GM12878 (cell line): ENCODE measurements around the gene MACROD2. TPM values are rescaled to one million over a fixed set of nuclear protein-coding genes. Genes with fewer than 3 reads are reported as not detected.

Experiments
- ATAC-seq: fragments of 200-7000 bp; cut with Tn5 transposase; 3 replicates; pipeline ENCODE4 v1.9.1; 2020; ENCODE audit warnings: mild to moderate bottlenecking, moderate library complexity
- BruUV-seq: library from RNA; stranded (reverse); fragments of 400-500 nt; replicated peaks from 2 replicates; lab custom pipeline; 2021; lab: Mats Ljungman, UMichigan
- CTCF ChIA-PET: fragments of 300-600 bp; sonication (Branson Sonifier 250); formaldehyde crosslinking; extraction: SDS; loops from one replicate; lab custom pipeline; 2021; ENCODE audit warnings: inconsistent platforms; lab: Yijun Ruan, JAX
- POLR2A ChIA-PET: fragments of 350-600 bp; formaldehyde crosslinking; extraction: SDS; loops from one replicate; lab custom pipeline; 2021; ENCODE audit warnings: inconsistent platforms; lab: Charles Lee
- RAD21 ChIA-PET: fragments of 300-600 bp; sonication (Branson Sonifier 250); formaldehyde crosslinking; loops from one replicate; lab custom pipeline; 2023; ENCODE audit warnings: antibody characterized with exemption; ENCODE audit not compliant: unreplicated experiment; lab: Charles Lee
- SMC1A ChIA-PET: fragments of 300-600 bp; sonication (Branson Sonifier 250); formaldehyde crosslinking; loops from one replicate; lab custom pipeline; 2023; ENCODE audit not compliant: unreplicated experiment, uncharacterized antibody; lab: Charles Lee
- DNase-seq: peaks from one replicate; pipeline ENCODE4 v3.0.0-alpha.2; 2011; ENCODE audit warnings: low read depth, low spot score
- FAIRE-seq: peaks from 3 replicates; lab custom pipeline; 2011; peaks lifted over from hg19 to GRCh38; lab: Jason Lieb, UNC
- H2AFZ ChIP-seq: 2 replicates; pipeline ENCODE4 v1.6.0; 2011; ENCODE audit warnings: low read depth, low read length, control low read depth; ENCODE audit not compliant: control insufficient read depth
- H3K27ac ChIP-seq: 2 replicates; pipeline ENCODE4 v1.5.1; 2011; ENCODE audit warnings: control low read depth; ENCODE audit not compliant: control insufficient read depth, insufficient read depth
- H3K27me3 ChIP-seq, 2 experiments: replicated peaks in 1 of 2; 2 replicates each; pipeline versions ENCODE4 v1.6.0 to v1.6.1; 2011; ENCODE audit warnings: low read length in 1 of 2; ENCODE audit not compliant: control insufficient read depth in 2 of 2, insufficient read depth in 2 of 2
- H3K36me3 ChIP-seq, 2 experiments: 2 replicates each; pipeline ENCODE4 v1.5.1; 2011; ENCODE audit warnings: low read length in 1 of 2; ENCODE audit not compliant: control insufficient read depth in 2 of 2, insufficient read depth in 2 of 2
- H3K4me1 ChIP-seq: 2 replicates; pipeline ENCODE4 v1.6.1; 2011; ENCODE audit warnings: mild to moderate bottlenecking, low read length, moderate library complexity, mixed read lengths; ENCODE audit not compliant: control insufficient read depth, insufficient read depth
- H3K4me2 ChIP-seq: 2 replicates; pipeline ENCODE4 v1.6.0; 2011; ENCODE audit warnings: control low read depth; ENCODE audit not compliant: control insufficient read depth, insufficient read depth
- H3K4me3 ChIP-seq: fragments of 200-600 bp; sonication (generic); 2 replicates; pipeline ENCODE4 v1.5.1; 2016
- H3K79me2 ChIP-seq: 2 replicates; pipeline ENCODE4 v1.6.0; 2011; ENCODE audit warnings: low read length; ENCODE audit not compliant: control insufficient read depth, insufficient read depth
- H3K9ac ChIP-seq: 2 replicates; pipeline ENCODE4 v1.8.0; 2011; ENCODE audit warnings: low read length, control low read depth, mixed read lengths; ENCODE audit not compliant: control insufficient read depth, insufficient read depth
- H3K9me3 ChIP-seq: replicated peaks from 3 replicates; pipeline ENCODE4 v1.5.1; 2011; ENCODE audit warnings: mild to moderate bottlenecking, low read length; ENCODE audit not compliant: control insufficient read depth, insufficient read depth
- H4K20me1 ChIP-seq: 2 replicates; pipeline ENCODE4 v1.6.0; 2011; ENCODE audit not compliant: control insufficient read depth, insufficient read depth
- CBFB ChIP-seq: IDR thresholded peaks from 2 replicates; pipeline ENCODE4 v1.6.1; 2016; ENCODE audit warnings: antibody characterized with exemption, low read depth
- CHD4 ChIP-seq: fragments of 200-600 bp; sonication (generic); IDR thresholded peaks from 2 replicates; pipeline ENCODE4 v1.6.1; 2016; ENCODE audit warnings: mild to moderate bottlenecking
- GABPA ChIP-seq: IDR thresholded peaks from 2 replicates; pipeline ENCODE4 v1.6.1; 2014; ENCODE audit warnings: antibody characterized with exemption, low read depth, mild to moderate bottlenecking, inconsistent platforms
- HDGF ChIP-seq: fragments of 450-650 bp; IDR thresholded peaks from 2 replicates; pipeline ENCODE4 v1.6.1; 2016; ENCODE audit warnings: antibody characterized with exemption
- IKZF1 ChIP-seq: fragments of 450-650 bp; conservative IDR thresholded peaks from 2 replicates; pipeline ENCODE4 v1.6.1; 2017; ENCODE audit warnings: antibody characterized with exemption, mild to moderate bottlenecking
- IKZF2 ChIP-seq, 2 experiments: fragments of 450-650 bp; IDR thresholded peaks; 2 replicates each; pipeline ENCODE4 v1.6.1; 2017; ENCODE audit warnings: mild to moderate bottlenecking in 2 of 2, moderate library complexity in 2 of 2
- JUNB ChIP-seq: IDR thresholded peaks from 2 replicates; pipeline ENCODE4 v1.6.1; 2016; ENCODE audit warnings: antibody characterized with exemption, mild to moderate bottlenecking
- NFYA ChIP-seq: IDR thresholded peaks from 2 replicates; pipeline ENCODE4 v1.6.1; 2011; ENCODE audit warnings: low read depth, mild to moderate bottlenecking, low read length, improper control_type of control experiment, borderline replicate concordance
- PAX5 ChIP-seq: IDR thresholded peaks from 2 replicates; pipeline ENCODE4 v1.6.1; 2011; ENCODE audit warnings: low read depth, low read length, borderline replicate concordance
- PML ChIP-seq: IDR thresholded peaks from 2 replicates; pipeline ENCODE4 v1.6.1; 2012; ENCODE audit warnings: low read length, inconsistent platforms
- POLR2AphosphoS5 ChIP-seq: IDR thresholded peaks from 2 replicates; pipeline ENCODE4 v1.6.1; 2011; ENCODE audit warnings: mild to moderate bottlenecking, low read length, inconsistent platforms
- POU2F2 ChIP-seq: IDR thresholded peaks from 3 replicates; pipeline ENCODE4 v1.6.1; 2011; ENCODE audit warnings: low read depth, mild to moderate bottlenecking, low read length, borderline replicate concordance
- RAD51 ChIP-seq: fragments of 450-650 bp; IDR thresholded peaks from 2 replicates; pipeline ENCODE4 v1.6.1; 2016; ENCODE audit warnings: moderate library complexity, mild to moderate bottlenecking, inconsistent platforms
- SPI1 ChIP-seq: IDR thresholded peaks from 2 replicates; pipeline ENCODE4 v1.6.1; 2011; ENCODE audit warnings: low read depth, mild to moderate bottlenecking, low read length, moderate library complexity, borderline replicate concordance; ENCODE audit not compliant: insufficient read depth
- ZNF622 ChIP-seq: fragments of 450-650 bp; IDR thresholded peaks from 2 replicates; pipeline ENCODE4 v1.6.1; 2017; ENCODE audit warnings: mild to moderate bottlenecking, inconsistent platforms
- WGBS: methylation state at CpG from one replicate; pipeline ENCODE4 v1.1.6; 2016; ENCODE audit warnings: low lambda C conversion rate; ENCODE audit not compliant: insufficient replicate concordance, insufficient coverage; ENCODE audit errors: missing lambda C conversion rate; 5-methylcytosine and 5-hydroxymethylcytosine counted together
- in situ Hi-C: fragments of 300-500 bp; cut with MboI; formaldehyde crosslinking; loops from 9 replicates; pipeline ENCODE4 v1.14.3; 2018; ENCODE audit warnings: mixed read lengths
- intact Hi-C: fragments of 100-400 bp; cut with micrococcal nuclease; formaldehyde crosslinking; loops from one replicate; pipeline ENCODE4 v1.14.2; 2022; ENCODE audit not compliant: unreplicated experiment
- polyA plus RNA-seq, 11 experiments: library from polyadenylated mRNA; depleted of rRNA in 4 of 11; unstranded in 6 of 11; stranded (reverse) in 5 of 11; fragments of >200 nt; fragmentation: Nextera tagmentation in 4 of 11; fragmentation: Illumina TruSeq in 1 of 11; extraction: Ambion mirVana in 4 of 11; extraction: Trizol in 1 of 11; gene quantifications; 1 replicate in 1 of 11; 2 replicates in 10 of 11; pipeline versions ENCODE4 v1.2.1 to v1.2.3, GENCODE V29; 2011 to 2016; ENCODE audit warnings: inconsistent platforms in 2 of 11, missing spikeins in 2 of 11, low read depth in 1 of 11
- total RNA-seq, 4 experiments: library from RNA; depleted of rRNA in 3 of 4; stranded (reverse); fragments of >200 nt in 3 of 4; fragmentation: Illumina TruSeq in 1 of 4; extraction: Trizol in 1 of 4; gene quantifications; 2 replicates each; pipeline versions ENCODE4 v1.2.1 to v1.2.3, GENCODE V29; 2013 to 2021
- TF ChIP-seq, protein P1 (sequence below): fragments of 450-650 bp; IDR thresholded peaks from 2 replicates; pipeline ENCODE4 v1.6.1; 2016; ENCODE audit warnings: mild to moderate bottlenecking
- TF ChIP-seq, protein P2 (sequence below): IDR thresholded peaks from 2 replicates; pipeline ENCODE4 v1.6.1; 2011; ENCODE audit warnings: borderline replicate concordance, low read depth, mild to moderate bottlenecking, moderate library complexity, mixed read lengths, low read length; ENCODE audit not compliant: insufficient read depth; ENCODE audit errors: extremely low read length
- TF ChIP-seq, protein P3 (sequence below): fragments of 450-650 bp; IDR thresholded peaks from 2 replicates; pipeline ENCODE4 v1.6.1; 2017; ENCODE audit warnings: mild to moderate bottlenecking
- TF ChIP-seq, protein P4 (sequence below): IDR thresholded peaks from 2 replicates; pipeline ENCODE4 v1.6.1; 2012; ENCODE audit warnings: low read length, inconsistent platforms

MACROD2 gene
- total and polyA plus RNA-seq, 10 of the 15 experiments (the other 5 are each of a cell fraction or from before 2014, with no cell fraction given) = 1.1 to 21.5 (median 2.2) TPM

DNA sequence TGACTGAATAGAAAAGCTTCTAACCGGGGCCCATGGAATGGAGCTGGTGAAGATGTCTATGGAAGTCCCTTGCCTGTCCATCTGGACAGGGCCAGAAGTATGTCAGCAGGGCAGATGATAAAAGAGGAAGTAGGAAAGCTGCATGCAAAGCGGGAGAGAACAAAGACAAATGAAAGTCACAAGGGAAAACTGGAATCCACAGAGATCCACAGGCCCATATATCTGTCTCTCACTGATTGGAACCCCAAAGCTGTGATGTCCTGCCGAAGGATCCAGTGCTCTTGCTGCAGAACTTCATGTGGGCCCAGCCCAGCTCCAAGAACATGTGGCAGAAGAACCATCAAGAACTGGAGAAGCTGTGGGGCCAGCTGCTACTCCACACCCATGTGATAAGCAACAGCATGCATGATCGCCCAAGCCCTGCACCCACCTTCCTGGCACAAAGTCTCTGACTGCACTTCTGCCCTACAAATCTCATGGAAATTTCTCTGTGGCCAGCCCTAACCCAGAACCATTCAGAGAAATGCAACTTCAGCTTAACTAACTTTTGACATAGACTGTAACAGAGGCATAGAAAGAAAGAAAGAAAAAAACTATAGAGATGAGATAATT lies 1862.0 kb downstream of the MACROD2 start:
- no TSS peak for BruUV-seq
- no peaks in the 10 kb centered on the region for H4K20me1 ChIP-seq
- RAD21 ChIA-PET = no interaction called here
- H3K9me3 ChIP-seq = no peaks in the 10 kb centered on the region
- no peak overlapping the region for H3K4me3 ChIP-seq
- no peak overlapping the region for H3K9ac ChIP-seq
- no peaks in the 10 kb centered on the region for H3K79me2 ChIP-seq
- H3K27ac ChIP-seq = no peak overlapping the region
- ATAC-seq = peak; percentile 68
- 11% methylated on average over 4 of the region's 4 CpGs for WGBS
- intact Hi-C loops = no loop called here
- DNase-seq = peak; percentile 25
- FAIRE-seq = no peak
- SMC1A ChIA-PET = interaction anchor here (0.6 to 1.3 kb wide), 3 partner anchors 38 to 909 kb away, joined by 3 read pairs; no protein-coding TSS in a partner anchor
- H3K4me1 ChIP-seq = peaks cover 6% of the 10 kb centered on the region
- POLR2A ChIA-PET = no interaction called here
- CTCF ChIA-PET = interaction anchor here (1.9 to 2.1 kb wide), 2 partner anchors 12 to 14 kb away, joined by 6 to 8 read pairs; no protein-coding TSS in a partner anchor
- H2AFZ ChIP-seq = peak overlapping the region; percentile 10
- H3K36me3 ChIP-seq = no peaks in the 10 kb centered on the region
- H3K27me3 ChIP-seq = no peaks in the 10 kb centered on the region
- H3K4me2 ChIP-seq = no peak overlapping the region
- in situ Hi-C loops = no loop called here
- TF ChIP-seq IKZF2 (IDR thresholded peaks at IDR 0.05) = peak in 1 of 2 experiments; percentile 11; a peak in 2 of 4 replicates
- TF ChIP-seq, protein P1, sequence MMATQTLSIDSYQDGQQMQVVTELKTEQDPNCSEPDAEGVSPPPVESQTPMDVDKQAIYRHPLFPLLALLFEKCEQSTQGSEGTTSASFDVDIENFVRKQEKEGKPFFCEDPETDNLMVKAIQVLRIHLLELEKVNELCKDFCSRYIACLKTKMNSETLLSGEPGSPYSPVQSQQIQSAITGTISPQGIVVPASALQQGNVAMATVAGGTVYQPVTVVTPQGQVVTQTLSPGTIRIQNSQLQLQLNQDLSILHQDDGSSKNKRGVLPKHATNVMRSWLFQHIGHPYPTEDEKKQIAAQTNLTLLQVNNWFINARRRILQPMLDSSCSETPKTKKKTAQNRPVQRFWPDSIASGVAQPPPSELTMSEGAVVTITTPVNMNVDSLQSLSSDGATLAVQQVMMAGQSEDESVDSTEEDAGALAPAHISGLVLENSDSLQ = peak; percentile 19; the same call in 1 of the 2 replicates
- TF ChIP-seq POU2F2 = peak; percentile 82; the same call in 1 of the 3 replicates
- TF ChIP-seq POLR2AphosphoS5 = no peak
- TF ChIP-seq RAD51 = no peak
- peak; percentile 88 for TF ChIP-seq SPI1
- no peak for TF ChIP-seq ZNF622
- no peak for TF ChIP-seq GABPA
- TF ChIP-seq, protein P2, sequence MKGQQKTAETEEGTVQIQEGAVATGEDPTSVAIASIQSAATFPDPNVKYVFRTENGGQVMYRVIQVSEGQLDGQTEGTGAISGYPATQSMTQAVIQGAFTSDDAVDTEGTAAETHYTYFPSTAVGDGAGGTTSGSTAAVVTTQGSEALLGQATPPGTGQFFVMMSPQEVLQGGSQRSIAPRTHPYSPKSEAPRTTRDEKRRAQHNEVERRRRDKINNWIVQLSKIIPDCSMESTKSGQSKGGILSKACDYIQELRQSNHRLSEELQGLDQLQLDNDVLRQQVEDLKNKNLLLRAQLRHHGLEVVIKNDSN = no peak
- TF ChIP-seq PML = no peak
- no peak for TF ChIP-seq JUNB
- TF ChIP-seq, protein P3, sequence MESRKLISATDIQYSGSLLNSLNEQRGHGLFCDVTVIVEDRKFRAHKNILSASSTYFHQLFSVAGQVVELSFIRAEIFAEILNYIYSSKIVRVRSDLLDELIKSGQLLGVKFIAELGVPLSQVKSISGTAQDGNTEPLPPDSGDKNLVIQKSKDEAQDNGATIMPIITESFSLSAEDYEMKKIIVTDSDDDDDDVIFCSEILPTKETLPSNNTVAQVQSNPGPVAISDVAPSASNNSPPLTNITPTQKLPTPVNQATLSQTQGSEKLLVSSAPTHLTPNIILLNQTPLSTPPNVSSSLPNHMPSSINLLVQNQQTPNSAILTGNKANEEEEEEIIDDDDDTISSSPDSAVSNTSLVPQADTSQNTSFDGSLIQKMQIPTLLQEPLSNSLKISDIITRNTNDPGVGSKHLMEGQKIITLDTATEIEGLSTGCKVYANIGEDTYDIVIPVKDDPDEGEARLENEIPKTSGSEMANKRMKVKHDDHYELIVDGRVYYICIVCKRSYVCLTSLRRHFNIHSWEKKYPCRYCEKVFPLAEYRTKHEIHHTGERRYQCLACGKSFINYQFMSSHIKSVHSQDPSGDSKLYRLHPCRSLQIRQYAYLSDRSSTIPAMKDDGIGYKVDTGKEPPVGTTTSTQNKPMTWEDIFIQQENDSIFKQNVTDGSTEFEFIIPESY = no peak
- TF ChIP-seq CBFB = no peak
- TF ChIP-seq IKZF1 = peak; percentile 50
- TF ChIP-seq PAX5 = peak; percentile 84
- no peak for TF ChIP-seq NFYA
- TF ChIP-seq, protein P4, sequence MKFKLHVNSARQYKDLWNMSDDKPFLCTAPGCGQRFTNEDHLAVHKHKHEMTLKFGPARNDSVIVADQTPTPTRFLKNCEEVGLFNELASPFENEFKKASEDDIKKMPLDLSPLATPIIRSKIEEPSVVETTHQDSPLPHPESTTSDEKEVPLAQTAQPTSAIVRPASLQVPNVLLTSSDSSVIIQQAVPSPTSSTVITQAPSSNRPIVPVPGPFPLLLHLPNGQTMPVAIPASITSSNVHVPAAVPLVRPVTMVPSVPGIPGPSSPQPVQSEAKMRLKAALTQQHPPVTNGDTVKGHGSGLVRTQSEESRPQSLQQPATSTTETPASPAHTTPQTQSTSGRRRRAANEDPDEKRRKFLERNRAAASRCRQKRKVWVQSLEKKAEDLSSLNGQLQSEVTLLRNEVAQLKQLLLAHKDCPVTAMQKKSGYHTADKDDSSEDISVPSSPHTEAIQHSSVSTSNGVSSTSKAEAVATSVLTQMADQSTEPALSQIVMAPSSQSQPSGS = no peak
- no peak for TF ChIP-seq HDGF
- TF ChIP-seq CHD4 = no peak
